HepG2 (cell line): ENCODE measurements around the gene DLG5. TPM values are rescaled to one million over a fixed set of nuclear protein-coding genes. Genes with fewer than 3 reads are reported as not detected.

Experiments
- BCL3 ChIP-seq: sonication (generic); formaldehyde crosslinking; IDR thresholded peaks from 2 replicates; pipeline ENCODE4 v1.5.1; 2020; ENCODE audit warnings: mild to moderate bottlenecking, missing genetic modification reagents, moderate library complexity
- FOXP4 ChIP-seq: sonication (generic); formaldehyde crosslinking; IDR thresholded peaks from 2 replicates; pipeline ENCODE4 v1.4.0; 2020; ENCODE audit warnings: missing genetic modification reagents
- GATA4 ChIP-seq: sonication (generic); IDR thresholded peaks from 2 replicates; pipeline ENCODE4 v1.6.1; 2016; ENCODE audit warnings: antibody characterized with exemption, low read depth, borderline replicate concordance
- HCFC1 ChIP-seq: fragments of 150-350 bp; IDR thresholded peaks from 2 replicates; pipeline ENCODE4 v1.6.1; 2014; ENCODE audit warnings: low read depth, low read length
- NFRKB ChIP-seq: fragments of 450-650 bp; IDR thresholded peaks from 2 replicates; pipeline ENCODE4 v1.6.1; 2017
- ZNF318 ChIP-seq: sonication (generic); formaldehyde crosslinking; IDR thresholded peaks from 2 replicates; pipeline ENCODE4 v1.4.0; 2020; ENCODE audit warnings: mild to moderate bottlenecking, missing genetic modification reagents
- ZNF556 ChIP-seq: sonication (generic); formaldehyde crosslinking; IDR thresholded peaks from 2 replicates; pipeline ENCODE4 v1.4.0; 2020; ENCODE audit warnings: mild to moderate bottlenecking, missing genetic modification reagents, borderline replicate concordance
- ZNF773 ChIP-seq: sonication (generic); formaldehyde crosslinking; IDR thresholded peaks from 2 replicates; pipeline ENCODE4 v1.4.0; 2020; ENCODE audit warnings: missing genetic modification reagents, borderline replicate concordance
- ZNF83 ChIP-seq: sonication (generic); formaldehyde crosslinking; IDR thresholded peaks from 2 replicates; pipeline ENCODE4 v1.4.0; 2020; ENCODE audit warnings: missing genetic modification reagents, mild to moderate bottlenecking, borderline replicate concordance
- polyA plus RNA-seq, 8 experiments: library from polyadenylated mRNA; depleted of rRNA in 3 of 8; stranded (reverse) in 7 of 8; unstranded in 1 of 8; fragments of >200 nt; fragmentation: Illumina TruSeq in 4 of 8; extraction: Trizol in 4 of 8; gene quantifications; 2 replicates each; pipeline versions ENCODE4 v1.2.1 to v1.2.3, GENCODE V29; 2011 to 2016; ENCODE audit warnings: low read depth in 4 of 8, missing spikeins in 1 of 8, mixed read lengths in 1 of 8; ENCODE audit not compliant: insufficient read depth in 1 of 8
- total RNA-seq, 5 experiments: library from RNA; depleted of rRNA; stranded (reverse); fragments of >200 nt; fragmentation: Illumina TruSeq; extraction: Trizol; gene quantifications; 2 replicates each; pipeline ENCODE4 v1.2.3, GENCODE V29; 2016; ENCODE audit warnings: low read depth in 1 of 5
- TF ChIP-seq, protein P1 (sequence below): sonication (generic); formaldehyde crosslinking; conservative IDR thresholded peaks from 2 replicates; pipeline ENCODE4 v1.4.0; 2020; ENCODE audit warnings: mild to moderate bottlenecking, missing genetic modification reagents, moderate library complexity
- TF ChIP-seq, protein P2 (sequence below): sonication (generic); formaldehyde crosslinking; IDR thresholded peaks from 2 replicates; pipeline ENCODE4 v1.5.0; 2020; ENCODE audit warnings: missing genetic modification reagents
- TF ChIP-seq, protein P3 (sequence below): sonication (generic); formaldehyde crosslinking; IDR thresholded peaks from 2 replicates; pipeline ENCODE4 v1.4.0; 2020; ENCODE audit warnings: mild to moderate bottlenecking, missing genetic modification reagents

Gene DLG5
- total and polyA plus RNA-seq, 2 of the 13 experiments (the other 11 are each of a cell fraction or from before 2014, with no cell fraction given), result 15.5 to 18.2 TPM

DNA sequence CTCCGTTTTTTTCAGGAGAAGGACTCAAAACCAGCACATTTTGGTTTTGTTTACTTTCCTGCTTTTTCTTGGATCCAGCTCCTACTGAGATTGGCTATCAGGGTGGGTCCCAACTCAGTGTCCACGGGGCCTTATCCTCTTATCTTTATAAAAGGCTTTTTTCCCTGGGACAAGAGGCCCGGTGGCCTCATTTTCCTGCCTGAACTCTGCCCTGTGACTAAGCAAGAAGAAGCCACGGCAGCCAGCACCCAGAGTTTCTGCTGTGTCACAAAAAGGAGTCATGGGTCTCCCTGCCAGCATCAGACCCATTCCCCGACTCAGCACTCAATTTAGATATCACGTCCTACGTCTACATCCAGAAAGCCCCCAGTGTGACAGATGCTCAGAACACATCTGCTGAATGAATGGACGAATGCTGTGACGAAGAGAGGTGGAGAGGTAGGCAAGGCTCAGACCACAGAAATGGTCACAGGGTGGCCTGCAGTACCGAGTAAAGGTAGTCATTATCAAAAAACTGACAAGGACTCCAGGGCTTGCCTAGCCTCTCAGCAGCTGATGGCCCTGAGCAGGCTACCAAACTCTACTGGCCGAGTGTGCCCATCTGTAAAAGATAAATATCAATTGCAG is 16.7 kb downstream of the DLG5 start (continued):
- TF ChIP-seq GATA4 (peak; percentile 57; the same call in 1 of the 2 replicates), HCFC1 (no peak), NFRKB (no peak), ZNF773 (no peak), BCL3 (CRISPR knock-in tag) (no peak), ZNF83 (no peak), FOXP4 (peak; percentile 79), ZNF318 (CRISPR knock-in tag) (no peak), ZNF556 (CRISPR knock-in tag) (no peak; the same call in 1 of the 2 replicates)
- TF ChIP-seq, protein P1, sequence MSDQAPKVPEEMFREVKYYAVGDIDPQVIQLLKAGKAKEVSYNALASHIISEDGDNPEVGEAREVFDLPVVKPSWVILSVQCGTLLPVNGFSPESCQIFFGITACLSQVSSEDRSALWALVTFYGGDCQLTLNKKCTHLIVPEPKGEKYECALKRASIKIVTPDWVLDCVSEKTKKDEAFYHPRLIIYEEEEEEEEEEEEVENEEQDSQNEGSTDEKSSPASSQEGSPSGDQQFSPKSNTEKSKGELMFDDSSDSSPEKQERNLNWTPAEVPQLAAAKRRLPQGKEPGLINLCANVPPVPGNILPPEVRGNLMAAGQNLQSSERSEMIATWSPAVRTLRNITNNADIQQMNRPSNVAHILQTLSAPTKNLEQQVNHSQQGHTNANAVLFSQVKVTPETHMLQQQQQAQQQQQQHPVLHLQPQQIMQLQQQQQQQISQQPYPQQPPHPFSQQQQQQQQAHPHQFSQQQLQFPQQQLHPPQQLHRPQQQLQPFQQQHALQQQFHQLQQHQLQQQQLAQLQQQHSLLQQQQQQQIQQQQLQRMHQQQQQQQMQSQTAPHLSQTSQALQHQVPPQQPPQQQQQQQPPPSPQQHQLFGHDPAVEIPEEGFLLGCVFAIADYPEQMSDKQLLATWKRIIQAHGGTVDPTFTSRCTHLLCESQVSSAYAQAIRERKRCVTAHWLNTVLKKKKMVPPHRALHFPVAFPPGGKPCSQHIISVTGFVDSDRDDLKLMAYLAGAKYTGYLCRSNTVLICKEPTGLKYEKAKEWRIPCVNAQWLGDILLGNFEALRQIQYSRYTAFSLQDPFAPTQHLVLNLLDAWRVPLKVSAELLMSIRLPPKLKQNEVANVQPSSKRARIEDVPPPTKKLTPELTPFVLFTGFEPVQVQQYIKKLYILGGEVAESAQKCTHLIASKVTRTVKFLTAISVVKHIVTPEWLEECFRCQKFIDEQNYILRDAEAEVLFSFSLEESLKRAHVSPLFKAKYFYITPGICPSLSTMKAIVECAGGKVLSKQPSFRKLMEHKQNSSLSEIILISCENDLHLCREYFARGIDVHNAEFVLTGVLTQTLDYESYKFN (CRISPR knock-in tag), result peak; percentile 92
- TF ChIP-seq, protein P2, sequence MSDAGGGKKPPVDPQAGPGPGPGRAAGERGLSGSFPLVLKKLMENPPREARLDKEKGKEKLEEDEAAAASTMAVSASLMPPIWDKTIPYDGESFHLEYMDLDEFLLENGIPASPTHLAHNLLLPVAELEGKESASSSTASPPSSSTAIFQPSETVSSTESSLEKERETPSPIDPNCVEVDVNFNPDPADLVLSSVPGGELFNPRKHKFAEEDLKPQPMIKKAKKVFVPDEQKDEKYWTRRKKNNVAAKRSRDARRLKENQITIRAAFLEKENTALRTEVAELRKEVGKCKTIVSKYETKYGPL, result no peak
- TF ChIP-seq, protein P3, sequence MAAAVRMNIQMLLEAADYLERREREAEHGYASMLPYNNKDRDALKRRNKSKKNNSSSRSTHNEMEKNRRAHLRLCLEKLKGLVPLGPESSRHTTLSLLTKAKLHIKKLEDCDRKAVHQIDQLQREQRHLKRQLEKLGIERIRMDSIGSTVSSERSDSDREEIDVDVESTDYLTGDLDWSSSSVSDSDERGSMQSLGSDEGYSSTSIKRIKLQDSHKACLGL (CRISPR knock-in tag), result no peak
